Measurements from ENCODE around the gene SLC12A8.

SLC12A8 gene

DNA sequence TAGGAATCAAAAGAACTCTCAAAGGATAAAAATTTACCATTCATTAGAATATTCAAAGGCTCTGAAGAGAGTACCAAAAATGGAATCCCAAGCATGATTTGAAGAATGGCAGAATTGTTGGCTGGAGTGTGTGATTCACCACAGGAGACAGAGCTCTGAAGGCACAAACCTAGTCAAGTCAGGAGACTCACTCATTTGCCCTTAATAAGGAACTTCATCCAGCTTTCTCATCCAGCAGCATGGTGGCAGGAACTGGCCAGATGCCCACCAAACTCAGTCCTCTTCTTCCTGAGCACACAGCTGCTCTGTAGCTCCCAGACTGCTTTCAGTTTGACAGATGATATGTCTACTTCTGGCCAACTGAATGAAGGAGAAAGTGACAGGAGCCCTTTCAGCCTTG is 140.2 kb downstream of the SLC12A8 start:
- Histone ChIP-seq H3K27me3 (ENCODE audit: control insufficient read depth, insufficient read depth, low read length) (no peaks in the 10 kb centered on the region), H3K9ac (no peak overlapping the region), H3K4me2 (ENCODE audit: low read length) (no peak overlapping the region), H3K79me2 (no peaks in the 10 kb centered on the region), H3K4me1 (no peaks in the 10 kb centered on the region), H3K9me3 (ENCODE audit: control insufficient read depth, low read length) (no peaks in the 10 kb centered on the region), H3K4me3 (ENCODE audit: low read depth, low read length) (no peak overlapping the region), H3K27ac (no peak overlapping the region), H2AFZ (no peak overlapping the region), H3K36me3 (ENCODE audit: control insufficient read depth, insufficient read depth, low read length) (no peaks in the 10 kb centered on the region)
- TF ChIP-seq, protein P1, sequence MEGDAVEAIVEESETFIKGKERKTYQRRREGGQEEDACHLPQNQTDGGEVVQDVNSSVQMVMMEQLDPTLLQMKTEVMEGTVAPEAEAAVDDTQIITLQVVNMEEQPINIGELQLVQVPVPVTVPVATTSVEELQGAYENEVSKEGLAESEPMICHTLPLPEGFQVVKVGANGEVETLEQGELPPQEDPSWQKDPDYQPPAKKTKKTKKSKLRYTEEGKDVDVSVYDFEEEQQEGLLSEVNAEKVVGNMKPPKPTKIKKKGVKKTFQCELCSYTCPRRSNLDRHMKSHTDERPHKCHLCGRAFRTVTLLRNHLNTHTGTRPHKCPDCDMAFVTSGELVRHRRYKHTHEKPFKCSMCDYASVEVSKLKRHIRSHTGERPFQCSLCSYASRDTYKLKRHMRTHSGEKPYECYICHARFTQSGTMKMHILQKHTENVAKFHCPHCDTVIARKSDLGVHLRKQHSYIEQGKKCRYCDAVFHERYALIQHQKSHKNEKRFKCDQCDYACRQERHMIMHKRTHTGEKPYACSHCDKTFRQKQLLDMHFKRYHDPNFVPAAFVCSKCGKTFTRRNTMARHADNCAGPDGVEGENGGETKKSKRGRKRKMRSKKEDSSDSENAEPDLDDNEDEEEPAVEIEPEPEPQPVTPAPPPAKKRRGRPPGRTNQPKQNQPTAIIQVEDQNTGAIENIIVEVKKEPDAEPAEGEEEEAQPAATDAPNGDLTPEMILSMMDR (IDR thresholded peaks at IDR 0.05), result no peak

DNA sequence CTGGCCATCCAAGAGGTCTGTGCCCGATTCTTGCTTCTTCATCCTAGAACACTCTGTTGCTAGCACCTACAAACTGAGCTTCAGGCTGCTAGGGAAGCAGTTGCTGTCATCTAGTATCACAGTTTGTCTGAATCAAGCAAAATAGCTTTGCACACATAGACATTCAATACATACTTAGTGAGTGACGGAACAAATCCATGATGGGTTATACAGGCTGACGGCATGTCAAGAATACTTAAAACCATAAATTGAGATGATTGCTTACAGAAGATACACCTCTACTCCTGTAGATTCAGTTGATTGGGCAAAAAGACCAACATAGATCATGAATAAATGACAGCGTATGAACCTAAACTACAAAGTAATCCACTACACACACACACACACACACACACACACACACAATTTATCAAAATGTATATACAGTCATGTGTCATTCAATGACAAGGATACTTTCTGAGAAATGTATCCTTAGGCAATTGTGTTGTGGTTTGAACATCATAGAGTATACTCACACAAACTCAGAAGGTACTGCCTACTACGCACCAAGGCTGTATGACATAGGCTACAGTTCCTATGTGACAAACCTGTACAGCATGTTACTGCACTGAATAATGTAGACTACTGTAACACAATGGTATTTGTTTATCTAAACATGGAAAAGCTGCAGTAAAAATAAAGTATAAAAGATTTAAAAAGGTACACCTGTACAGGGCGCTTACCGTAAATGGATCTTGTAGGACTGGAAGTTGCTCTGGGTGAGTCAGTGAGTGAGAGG is 142.4 kb downstream of the SLC12A8 start:
- no peak overlapping the region for H3K9ac ChIP-seq
- H3K27ac ChIP-seq, result no peak overlapping the region
- no peaks in the 10 kb centered on the region for H3K4me1 ChIP-seq
- no peaks in the 10 kb centered on the region for H3K36me3 ChIP-seq (ENCODE audit: control insufficient read depth, insufficient read depth, low read length)
- no peaks in the 10 kb centered on the region for H3K27me3 ChIP-seq (ENCODE audit: control insufficient read depth, insufficient read depth, low read length)
- H3K79me2 ChIP-seq, result no peaks in the 10 kb centered on the region
- TF ChIP-seq, protein P1 (IDR thresholded peaks at IDR 0.05), result no peak
- no peak overlapping the region for H2AFZ ChIP-seq
- H3K4me2 ChIP-seq (ENCODE audit: low read length), result no peak overlapping the region
- no peaks in the 10 kb centered on the region for H3K9me3 ChIP-seq (ENCODE audit: control insufficient read depth, low read length)
- no peak overlapping the region for H3K4me3 ChIP-seq (ENCODE audit: low read depth, low read length)

DNA sequence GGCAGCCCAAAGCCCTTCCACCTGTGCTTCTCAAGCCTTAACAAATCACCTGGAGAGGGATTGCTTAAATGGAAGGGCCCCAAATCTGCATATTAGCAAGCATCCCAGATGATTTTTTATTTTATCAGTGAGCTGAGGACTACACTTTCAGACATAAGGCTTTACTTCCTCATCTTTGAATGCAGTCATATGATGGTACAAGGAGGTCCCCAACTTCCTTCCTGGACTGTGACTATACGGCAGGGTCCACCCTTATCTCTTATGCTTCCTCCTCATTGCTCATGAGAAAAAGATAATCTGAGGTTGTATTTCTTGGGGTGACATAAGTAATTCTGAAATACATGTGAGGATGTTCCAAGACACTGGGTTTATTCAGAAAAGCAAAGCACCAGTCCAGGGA is 143.1 kb downstream of the SLC12A8 start:
- TF ChIP-seq, protein P1 (IDR thresholded peaks at IDR 0.05), result no peak
- no peaks in the 10 kb centered on the region for H3K27me3 ChIP-seq (ENCODE audit: control insufficient read depth, insufficient read depth, low read length)
- H3K9ac ChIP-seq, result no peak overlapping the region
- no peak overlapping the region for H3K4me2 ChIP-seq (ENCODE audit: low read length)
- no peak overlapping the region for H3K27ac ChIP-seq
- H3K36me3 ChIP-seq (ENCODE audit: control insufficient read depth, insufficient read depth, low read length), result no peaks in the 10 kb centered on the region
- H3K79me2 ChIP-seq, result no peaks in the 10 kb centered on the region
- H3K4me1 ChIP-seq, result no peaks in the 10 kb centered on the region
- no peaks in the 10 kb centered on the region for H3K9me3 ChIP-seq (ENCODE audit: control insufficient read depth, low read length)
- H2AFZ ChIP-seq, result no peak overlapping the region
- no peak overlapping the region for H3K4me3 ChIP-seq (ENCODE audit: low read depth, low read length)

DNA sequence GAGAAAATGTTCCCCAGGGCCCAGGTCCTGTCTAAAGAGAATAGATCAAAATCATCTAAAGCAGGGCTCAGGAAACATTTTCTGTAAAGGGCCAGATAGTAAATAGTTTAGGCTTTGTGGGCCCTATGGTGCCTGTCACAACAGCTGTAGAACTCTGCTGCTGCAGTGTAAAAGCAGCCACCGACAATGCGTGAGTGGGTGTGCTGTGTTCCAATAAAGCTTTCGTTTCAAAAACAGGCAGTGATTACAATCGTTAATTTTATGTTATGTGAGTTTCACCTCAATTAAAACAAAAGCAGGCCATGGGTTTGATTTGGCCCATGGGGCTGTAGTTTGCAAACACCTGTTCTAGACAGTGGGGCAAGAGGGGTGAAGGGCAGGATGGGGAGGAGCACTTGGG is 144.3 kb downstream of the SLC12A8 start:
- peaks cover 2% of the 10 kb centered on the region for H3K4me1 ChIP-seq
- H3K9me3 ChIP-seq (ENCODE audit: control insufficient read depth, low read length), result no peaks in the 10 kb centered on the region
- H3K36me3 ChIP-seq (ENCODE audit: control insufficient read depth, insufficient read depth, low read length), result no peaks in the 10 kb centered on the region
- H3K79me2 ChIP-seq, result no peaks in the 10 kb centered on the region
- no peak overlapping the region for H3K9ac ChIP-seq
- TF ChIP-seq, protein P1 (IDR thresholded peaks at IDR 0.05), result no peak
- H2AFZ ChIP-seq, result no peak overlapping the region
- no peak overlapping the region for H3K4me2 ChIP-seq (ENCODE audit: low read length)
- H3K27ac ChIP-seq, result no peak overlapping the region
- H3K27me3 ChIP-seq (ENCODE audit: control insufficient read depth, insufficient read depth, low read length), result no peaks in the 10 kb centered on the region
- H3K4me3 ChIP-seq (ENCODE audit: low read depth, low read length), result no peak overlapping the region

DNA sequence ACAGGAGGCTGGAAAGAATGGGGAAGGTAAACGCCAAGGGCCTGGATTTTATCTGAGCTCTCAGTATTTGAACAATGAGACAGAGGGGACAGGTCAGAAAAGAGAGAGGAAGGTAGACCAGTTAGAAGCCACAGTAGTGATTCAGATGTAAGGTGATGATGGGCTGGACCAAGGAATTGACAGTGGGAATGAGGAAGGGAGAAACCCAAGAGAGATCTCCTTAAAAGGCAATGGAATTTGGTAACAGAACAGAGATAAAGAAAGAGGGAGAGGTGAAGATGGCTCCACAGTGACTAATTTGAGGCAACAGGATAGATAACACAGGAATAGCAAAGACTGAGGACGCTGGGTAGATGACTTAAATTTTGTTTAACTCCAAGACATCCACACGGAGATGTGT is 145.3 kb downstream of the SLC12A8 start:
- Histone ChIP-seq H3K9me3 (ENCODE audit: control insufficient read depth, low read length) (no peaks in the 10 kb centered on the region), H2AFZ (no peak overlapping the region), H3K9ac (no peak overlapping the region), H3K4me2 (ENCODE audit: low read length) (no peak overlapping the region), H3K36me3 (ENCODE audit: control insufficient read depth, insufficient read depth, low read length) (no peaks in the 10 kb centered on the region), H3K27me3 (ENCODE audit: control insufficient read depth, insufficient read depth, low read length) (no peaks in the 10 kb centered on the region), H3K4me3 (ENCODE audit: low read depth, low read length) (no peak overlapping the region), H3K27ac (no peak overlapping the region), H3K4me1 (peaks cover 11% of the 10 kb centered on the region), H3K79me2 (no peaks in the 10 kb centered on the region)
- TF ChIP-seq, protein P1 (IDR thresholded peaks at IDR 0.05), result no peak

Measured in parathyroid adenoma (tissue), 2 donors.